OCI-LY7 (cell line): Measurements from ENCODE around the gene XAF1. TPM values are rescaled to one million over a fixed set of nuclear protein-coding genes. Genes with fewer than 3 reads are reported as not detected.

Experiments used
- Bru-seq: library from RNA; stranded (reverse); fragments of 400-500 nt; gene quantifications from one replicate; lab custom pipeline; 2021; lab: Mats Ljungman, UMichigan
- BruChase-seq, 2 experiments: library from RNA; stranded (reverse); fragments of 400-500 nt; gene quantifications; one replicate each; lab custom pipeline; 2021; lab: Mats Ljungman, UMichigan
- BruUV-seq: library from RNA; stranded (reverse); fragments of 400-500 nt; replicated peaks from 2 replicates; lab custom pipeline; 2021; lab: Mats Ljungman, UMichigan
- CTCF ChIA-PET: fragments of 300-600 bp; sonication (Branson Sonifier 250); formaldehyde crosslinking; loops from one replicate; lab custom pipeline; 2022; ENCODE audit warnings: antibody characterized with exemption; ENCODE audit not compliant: unreplicated experiment; lab: Charles Lee
- POLR2A ChIA-PET: fragments of 300-600 bp; sonication (Branson Sonifier 250); formaldehyde crosslinking; loops from one replicate; lab custom pipeline; 2022; ENCODE audit warnings: antibody characterized with exemption; lab: Charles Lee
- DNase-seq: peaks from one replicate; pipeline ENCODE4 v3.0.0-alpha.2; 2015; ENCODE audit warnings: low spot score
- H2AFZ ChIP-seq: fragments of 200-600 bp; sonication (generic), shearing (Covaris generic); 2 replicates; pipeline ENCODE4 v1.6.1; 2014; ENCODE audit warnings: mild to moderate bottlenecking, antibody characterized with exemption, low read length, moderate library complexity
- H3K27ac ChIP-seq: fragments of 200-600 bp; sonication (generic); 2 replicates; pipeline ENCODE4 v1.5.1; 2014; ENCODE audit warnings: mixed run types, low read depth, mild to moderate bottlenecking, moderate library complexity, low read length, inconsistent platforms; ENCODE audit not compliant: poor library complexity, severe bottlenecking
- H3K36me3 ChIP-seq: fragments of 200-600 bp; sonication (generic); 2 replicates; pipeline ENCODE4 v1.6.1; 2014; ENCODE audit warnings: mild to moderate bottlenecking, antibody characterized with exemption, low read length, moderate library complexity, mixed read lengths; ENCODE audit not compliant: insufficient read depth
- H3K4me1 ChIP-seq: fragments of 200-600 bp; sonication (generic); 2 replicates; pipeline ENCODE4 v1.5.1; 2014; ENCODE audit warnings: mild to moderate bottlenecking, low read length; ENCODE audit not compliant: insufficient read depth, poor library complexity, severe bottlenecking
- H3K4me2 ChIP-seq: fragments of 200-600 bp; sonication (generic); 2 replicates; pipeline ENCODE4 v1.6.1; 2014; ENCODE audit warnings: mild to moderate bottlenecking, low read length
- H3K4me3 ChIP-seq: fragments of 200-600 bp; sonication (generic); 2 replicates; pipeline ENCODE4 v1.5.1; 2014; ENCODE audit warnings: mild to moderate bottlenecking, low read depth, low read length; ENCODE audit not compliant: poor library complexity, severe bottlenecking
- H3K79me2 ChIP-seq: fragments of 200-600 bp; sonication (generic); 2 replicates; pipeline ENCODE4 v1.6.1; 2016; ENCODE audit warnings: low read depth, mild to moderate bottlenecking, low read length, moderate library complexity, mixed read lengths; ENCODE audit not compliant: insufficient read depth
- H3K9me2 ChIP-seq: fragments of 200-600 bp; sonication (generic); 2 replicates; pipeline ENCODE4 v1.6.1; 2016; ENCODE audit warnings: mild to moderate bottlenecking, low read length, mixed read lengths; ENCODE audit not compliant: insufficient read depth
- H3K9me3 ChIP-seq: fragments of 200-600 bp; sonication (generic); 2 replicates; pipeline ENCODE4 v1.6.1; 2014; ENCODE audit warnings: mild to moderate bottlenecking, mixed run types, low read length, mixed read lengths
- H4K20me1 ChIP-seq: fragments of 200-600 bp; sonication (generic); 2 replicates; pipeline ENCODE4 v1.6.1; 2014; ENCODE audit warnings: mild to moderate bottlenecking, antibody characterized with exemption, low read length, moderate library complexity, mixed read lengths; ENCODE audit not compliant: insufficient read depth
- CTCF ChIP-seq: fragments of 200-600 bp; sonication (generic); conservative IDR thresholded peaks from 2 replicates; pipeline ENCODE4 v1.5.1; 2014; ENCODE audit warnings: mild to moderate bottlenecking, antibody characterized with exemption, low read length, moderate library complexity, mixed read lengths
- EZH2phosphoT487 ChIP-seq: fragments of 200-600 bp; sonication (generic); IDR thresholded peaks from 2 replicates; pipeline ENCODE4 v1.6.1; 2018; ENCODE audit warnings: low read depth, borderline replicate concordance, mild to moderate bottlenecking, mixed run types, antibody characterized with exemption, low read length, moderate library complexity, mixed read lengths
- intact Hi-C: fragments of 100-400 bp; cut with micrococcal nuclease; formaldehyde crosslinking; loops from one replicate; pipeline ENCODE4 v1.10.0; 2022; ENCODE audit not compliant: unreplicated experiment
- long read RNA-seq: library from polyadenylated mRNA; stranded (forward); transcript quantifications from one replicate; pipeline ENCODE4 v2.0.0, GENCODE V29; 2022
- total RNA-seq, 2 experiments: library from RNA; depleted of rRNA in 1 of 2; stranded (reverse); fragments of >200 nt in 1 of 2; shearing (Covaris generic) in 1 of 2; gene quantifications; 2 replicates each; pipeline ENCODE4 v1.2.3, GENCODE V29; 2014 to 2022

The XAF1 gene
- total RNA-seq (2014; rRNA removed; shearing (Covaris generic)): 0.38 and 0.77 TPM in 2 replicates
- 0.46 TPM in 1 of 2 replicates, not detected in the other for total RNA-seq (2022)
- percentile 9 among the genes with signal in this experiment for Bru-seq, nascent RNA
- percentile 15 among the genes with signal in this experiment for BruChase-seq, experiment 1, labeled RNA remaining after a 6-hour chase
- BruChase-seq, experiment 2, labeled RNA remaining after a 2-hour chase: percentile 6 among the genes with signal in this experiment
- long read RNA-seq, partial matches to known transcripts: 0 of 1 reads
- long read RNA-seq, other reads (novel, unspliced or antisense): 1 of 1 reads

GRCh38 chr17:6755731-6756184 is at the start of gene XAF1:
TSS of gene XAF1 (plus strand) at chr17:6756046. CDS start at chr17:6756079, 33 bp downstream.
- H3K79me2 ChIP-seq: no peaks in the 10 kb centered on the region
- no peak within 1 kb of the TSS for H3K27ac ChIP-seq
- intact Hi-C loops: no loop called here
- H3K9me2 ChIP-seq: no peaks in the 10 kb centered on the region
- H2AFZ ChIP-seq: peak within 1 kb of the TSS; percentile 96
- TF ChIP-seq EZH2phosphoT487 (no peak), CTCF (no peak)
- no peaks in the 10 kb centered on the region for H3K9me3 ChIP-seq
- H3K36me3 ChIP-seq: no peaks in the 10 kb centered on the region
- peak within 1 kb of the TSS; percentile 70 for H3K4me2 ChIP-seq
- peak; percentile 27 for DNase-seq
- H3K4me1 ChIP-seq: peaks cover 14% of the 10 kb centered on the region
- ChIA-PET CTCF (no interaction called here), POLR2A (interaction anchor here (0.6 kb wide), 1 partner anchor 73 kb away, joined by 4 read pairs; no protein-coding TSS in a partner anchor)
- H3K4me3 ChIP-seq: peak within 1 kb of the TSS; percentile 45
- H4K20me1 ChIP-seq: no peaks in the 10 kb centered on the region
- no TSS peak for BruUV-seq

- Histone ChIP-seq H3K4me2 (no peak overlapping the region), H3K9me2 (no peaks in the 10 kb centered on the region), H3K79me2 (no peaks in the 10 kb centered on the region), H3K9me3 (no peaks in the 10 kb centered on the region), H2AFZ (no peak overlapping the region), H3K4me3 (no peak overlapping the region), H3K4me1 (no peaks in the 10 kb centered on the region), H4K20me1 (no peaks in the 10 kb centered on the region), H3K36me3 (no peaks in the 10 kb centered on the region), H3K27ac (no peak overlapping the region)
- no peak for TF ChIP-seq CTCF
- no peak for TF ChIP-seq EZH2phosphoT487
- POLR2A ChIA-PET: no interaction called here
- no peak for DNase-seq
- CTCF ChIA-PET: no interaction called here
- intact Hi-C loops: no loop called here
- BruUV-seq: no TSS peak
Observed at GRCh38 chr17:6706499-6706898, 49.3 kb upstream of the XAF1 start.

GRCh38 chr17:6706996-6707395 is 48.9 kb upstream of the XAF1 start:
- Histone ChIP-seq H3K9me2 (no peaks in the 10 kb centered on the region), H4K20me1 (no peaks in the 10 kb centered on the region), H3K4me3 (no peak overlapping the region), H2AFZ (no peak overlapping the region), H3K9me3 (no peaks in the 10 kb centered on the region), H3K4me1 (no peaks in the 10 kb centered on the region), H3K79me2 (no peaks in the 10 kb centered on the region), H3K4me2 (no peak overlapping the region), H3K27ac (no peak overlapping the region), H3K36me3 (no peaks in the 10 kb centered on the region)
- TF ChIP-seq CTCF: no peak
- TF ChIP-seq EZH2phosphoT487: no peak
- DNase-seq: no peak
- intact Hi-C loops: no loop called here
- ChIA-PET CTCF (no interaction called here), POLR2A (interaction anchor here (0.7 kb wide), 1 partner anchor 111 kb away, joined by 7 read pairs; no protein-coding TSS in a partner anchor)
- BruUV-seq: no TSS peak
